NCI-H1105 treated with DMSO at 0.1 percent for 48 hours (cell line): ENCODE results near the gene HECA.
A peak's percentile ranks its signal among the peaks of the same experiment; 100 is the strongest.
"Not testable (repeated sequence)": the region's sequence is repeated elsewhere in the genome, so short reads cannot be mapped to it uniquely, and the experiment has no call there.

Experiments used
- DNase-seq: peaks from one replicate; lab custom pipeline; 2025; lab: John Stamatoyannopoulos, UW

HECA gene

GRCh38 chr6:139134817-139135577, at the start of gene HECA:
Gene HECA, plus strand, starts transcription at chr6:139135080. Its CDS starts 317 bp downstream, at chr6:139135397.
- DNase-seq: peak; percentile 90

- DNase-seq: no peak
Observed at GRCh38 chr6:139091826-139092225, 43.1 kb upstream of the HECA start.

GRCh38 chr6:139099984-139100383, 34.9 kb upstream of the HECA start:
- DNase-seq: no peak

- DNase-seq: no peak
Observed at GRCh38 chr6:139107051-139107450, 27.8 kb upstream of the HECA start.

- no peak for DNase-seq
Observed at GRCh38 chr6:139108378-139108777, 26.5 kb upstream of the HECA start.

GRCh38 chr6:139109558-139109957, 25.3 kb upstream of the HECA start:
- no peak for DNase-seq

- DNase-seq: no peak
Observed at GRCh38 chr6:139112146-139112545, 22.7 kb upstream of the HECA start.

GRCh38 chr6:139112561-139112960, 22.3 kb upstream of the HECA start:
- DNase-seq: no peak

- DNase-seq: peak; percentile 91
Observed at GRCh38 chr6:139114746-139115145, 20.1 kb upstream of the HECA start.

GRCh38 chr6:139115989-139116758, 18.7 kb upstream of the HECA start:
- DNase-seq: no peak

- DNase-seq: no peak
Observed at GRCh38 chr6:139117734-139118133, 17.1 kb upstream of the HECA start.

GRCh38 chr6:139119552-139119951, 15.3 kb upstream of the HECA start:
- DNase-seq: no peak

- DNase-seq: not testable (repeated sequence)
Observed at GRCh38 chr6:139122823-139123222, 12.1 kb upstream of the HECA start.

GRCh38 chr6:139124887-139125672, 9.8 kb upstream of the HECA start:
- DNase-seq: no peak

GRCh38 chr6:139126255-139126654, 8.6 kb upstream of the HECA start:
- DNase-seq: no peak

GRCh38 chr6:139126931-139127330, 7.9 kb upstream of the HECA start:
- DNase-seq: no peak

- no peak for DNase-seq
Observed at GRCh38 chr6:139129284-139129683, 5.6 kb upstream of the HECA start.

GRCh38 chr6:139131736-139132280, 3.1 kb upstream of the HECA start:
- DNase-seq: peak; percentile 13

GRCh38 chr6:139133262-139134063, 1.4 kb upstream of the HECA start:
- DNase-seq: no peak

GRCh38 chr6:139134064-139134395, 850 bp upstream of the HECA start:
- no peak for DNase-seq
